IMR-90 (cell line): ENCODE results near the gene TFAP2C. TPM values are rescaled to one million over a fixed set of nuclear protein-coding genes. Genes with fewer than 3 reads are reported as not detected.

ENCODE experiments used
- ATAC-seq: fragments of 200-7000 bp; cut with Tn5 transposase; 2 replicates; pipeline ENCODE4 v1.9.1; 2020; ENCODE audit warnings: low read depth, mild to moderate bottlenecking, moderate library complexity
- BruUV-seq: library from RNA; stranded (reverse); fragments of 400-500 nt; replicated peaks from 2 replicates; lab custom pipeline; 2021; lab: Mats Ljungman, UMichigan
- CTCF ChIA-PET: fragments of 300-600 bp; formaldehyde crosslinking; extraction: SDS; loops from one replicate; lab custom pipeline; 2021; ENCODE audit warnings: antibody characterized with exemption; lab: Yijun Ruan, JAX
- POLR2A ChIA-PET: fragments of 300-600 bp; sonication (Branson Sonifier 250); formaldehyde crosslinking; loops from one replicate; lab custom pipeline; 2022; ENCODE audit warnings: antibody characterized with exemption; ENCODE audit not compliant: unreplicated experiment; lab: Charles Lee
- DNase-seq: peaks from one replicate; pipeline ENCODE4 v3.0.0; 2013
- H2AFZ ChIP-seq: replicated peaks from 2 replicates; pipeline ENCODE3; 2013; ENCODE audit warnings: low read length, mild to moderate bottlenecking; ENCODE audit not compliant: poor library complexity
- H2AK5ac ChIP-seq: 2 replicates; pipeline ENCODE4 v1.6.1; 2013; ENCODE audit warnings: low read depth, low read length, inconsistent platforms
- H2AK9ac ChIP-seq: replicated peaks from 2 replicates; pipeline ENCODE3; 2013; ENCODE audit warnings: mild to moderate bottlenecking, low read depth, low read length, moderate library complexity; ENCODE audit not compliant: poor library complexity
- H2BK120ac ChIP-seq: 2 replicates; pipeline ENCODE4 v1.6.1; 2013; ENCODE audit warnings: low read depth, low read length, inconsistent platforms
- H2BK15ac ChIP-seq: 3 replicates; pipeline ENCODE4 v1.6.1; 2013; ENCODE audit warnings: low read depth, low read length, inconsistent platforms
- H2BK20ac ChIP-seq: 2 replicates; pipeline ENCODE4 v1.6.1; 2013; ENCODE audit warnings: low read depth, mild to moderate bottlenecking, inconsistent platforms, low read length, moderate library complexity
- H2BK5ac ChIP-seq: 2 replicates; pipeline ENCODE4 v1.6.1; 2013; ENCODE audit warnings: mild to moderate bottlenecking, low read depth, low read length, inconsistent platforms; ENCODE audit not compliant: poor library complexity, severe bottlenecking
- H3K14ac ChIP-seq: replicated peaks from 2 replicates; pipeline ENCODE4 v1.6.1; 2013; ENCODE audit warnings: low read depth, low read length, inconsistent platforms
- H3K18ac ChIP-seq: 2 replicates; pipeline ENCODE4 v1.6.1; 2013; ENCODE audit warnings: low read depth, low read length, control low read depth
- H3K23ac ChIP-seq: 2 replicates; pipeline ENCODE4 v1.6.1; 2013; ENCODE audit warnings: low read depth, low read length, inconsistent platforms
- H3K27ac ChIP-seq: 2 replicates; pipeline ENCODE4 v1.5.1; 2013; ENCODE audit warnings: mild to moderate bottlenecking, control low read depth, low read length; ENCODE audit not compliant: insufficient read depth
- H3K27me3 ChIP-seq: 2 replicates; pipeline ENCODE4 v1.6.1; 2013; ENCODE audit warnings: low read length; ENCODE audit not compliant: control insufficient read depth, insufficient read depth
- H3K36me3 ChIP-seq: 2 replicates; pipeline ENCODE4 v1.6.1; 2013; ENCODE audit warnings: low read length, mixed read lengths; ENCODE audit not compliant: control insufficient read depth, insufficient read depth
- H3K4ac ChIP-seq: 2 replicates; pipeline ENCODE4 v1.6.1; 2013; ENCODE audit warnings: low read depth, low read length, inconsistent platforms
- H3K4me1 ChIP-seq: 2 replicates; pipeline ENCODE4 v1.6.1; 2013; ENCODE audit warnings: low read length, mixed read lengths; ENCODE audit not compliant: control insufficient read depth, insufficient read depth
- H3K4me2 ChIP-seq: 2 replicates; pipeline ENCODE4 v1.6.1; 2013; ENCODE audit warnings: low read depth, mild to moderate bottlenecking, control low read depth, low read length, moderate library complexity
- H3K4me3 ChIP-seq: 2 replicates; pipeline ENCODE4 v1.5.1; 2013; ENCODE audit warnings: low read depth, mild to moderate bottlenecking, control low read depth, low read length, moderate library complexity; ENCODE audit not compliant: insufficient read depth
- H3K56ac ChIP-seq: 2 replicates; pipeline ENCODE4 v1.6.1; 2013; ENCODE audit warnings: low read length, inconsistent platforms; ENCODE audit not compliant: insufficient read depth; ENCODE audit errors: extremely low read depth
- H3K79me1 ChIP-seq, 2 experiments: 2 replicates each; pipeline ENCODE4 v1.6.1; 2013; ENCODE audit warnings: low read length in 2 of 2, inconsistent platforms in 1 of 2, low read depth in 1 of 2
- H3K9ac ChIP-seq: 2 replicates; pipeline ENCODE4 v1.6.1; 2013; ENCODE audit warnings: low read depth, low read length, control low read depth
- H3K9me1 ChIP-seq: 2 replicates; pipeline ENCODE4 v1.6.1; 2013; ENCODE audit warnings: low read length, inconsistent platforms; ENCODE audit not compliant: insufficient read depth
- H3K9me3 ChIP-seq: 2 replicates; pipeline ENCODE4 v1.6.1; 2013; ENCODE audit warnings: low read length; ENCODE audit not compliant: control insufficient read depth, insufficient read depth
- H4K20me1 ChIP-seq: 2 replicates; pipeline ENCODE4 v1.6.1; 2013; ENCODE audit warnings: low read length, inconsistent platforms; ENCODE audit not compliant: insufficient read depth
- H4K5ac ChIP-seq: 2 replicates; pipeline ENCODE4 v1.6.1; 2013; ENCODE audit warnings: mild to moderate bottlenecking, low read depth, low read length, control low read depth
- H4K8ac ChIP-seq, 2 experiments: 2 replicates each; pipeline ENCODE4 v1.6.1; 2013; ENCODE audit warnings: low read depth in 2 of 2, low read length in 2 of 2, control low read depth in 1 of 2, inconsistent platforms in 1 of 2
- H4K91ac ChIP-seq: 2 replicates; pipeline ENCODE4 v1.6.1; 2013; ENCODE audit warnings: low read depth, low read length, inconsistent platforms; ENCODE audit not compliant: insufficient read depth
- BHLHE40 ChIP-seq: fragments of 150-350 bp; IDR thresholded peaks from 2 replicates; pipeline ENCODE4 v1.6.1; 2016; ENCODE audit warnings: mild to moderate bottlenecking, low read depth, low read length
- CEBPB ChIP-seq: IDR thresholded peaks from 2 replicates; pipeline ENCODE4 v1.6.1; 2012; ENCODE audit warnings: low read depth, low read length, improper control_type of control experiment
- CHD1 ChIP-seq: IDR thresholded peaks from 2 replicates; pipeline ENCODE4 v1.6.1; 2012; ENCODE audit warnings: low read depth, low read length, improper control_type of control experiment
- CTCF ChIP-seq: conservative IDR thresholded peaks from 2 replicates; pipeline ENCODE4 v1.5.1; 2012; ENCODE audit warnings: mild to moderate bottlenecking, low read depth, low read length, improper control_type of control experiment
- ELK1 ChIP-seq: fragments of 150-350 bp; IDR thresholded peaks from 2 replicates; pipeline ENCODE4 v1.6.1; 2016; ENCODE audit warnings: low read depth, mild to moderate bottlenecking, low read length, moderate library complexity, borderline replicate concordance
- FOS ChIP-seq: fragments of 150-350 bp; IDR thresholded peaks from 2 replicates; pipeline ENCODE4 v1.6.1; 2016; ENCODE audit warnings: low read depth, low read length
- MAFK ChIP-seq: IDR thresholded peaks from 2 replicates; pipeline ENCODE4 v1.6.1; 2012; ENCODE audit warnings: low read depth, low read length, improper control_type of control experiment
- MAZ ChIP-seq: IDR thresholded peaks from 2 replicates; pipeline ENCODE4 v1.6.1; 2012; ENCODE audit warnings: low read depth, mild to moderate bottlenecking, low read length, improper control_type of control experiment, moderate library complexity, borderline replicate concordance
- MXI1 ChIP-seq: IDR thresholded peaks from 2 replicates; pipeline ENCODE4 v1.6.1; 2012; ENCODE audit warnings: low read depth, mild to moderate bottlenecking, low read length, moderate library complexity, borderline replicate concordance
- NFE2L2 ChIP-seq: fragments of 150-350 bp; IDR thresholded peaks from 2 replicates; pipeline ENCODE4 v1.6.1; 2016; ENCODE audit warnings: low read depth, mild to moderate bottlenecking, low read length
- POLR2A ChIP-seq: IDR thresholded peaks from 2 replicates; pipeline ENCODE4 v1.6.1; 2012; ENCODE audit warnings: mild to moderate bottlenecking, low read depth, low read length
- RAD21 ChIP-seq: IDR thresholded peaks from 2 replicates; pipeline ENCODE4 v1.6.1; 2012; ENCODE audit warnings: low read length, improper control_type of control experiment
- RCOR1 ChIP-seq: IDR thresholded peaks from 2 replicates; pipeline ENCODE4 v1.6.1; 2012; ENCODE audit warnings: mild to moderate bottlenecking, low read length, improper control_type of control experiment; ENCODE audit not compliant: insufficient replicate concordance
- RFX5 ChIP-seq: IDR thresholded peaks from 2 replicates; pipeline ENCODE4 v1.8.0; 2012; ENCODE audit warnings: low read depth, mild to moderate bottlenecking, low read length, moderate library complexity
- SMC3 ChIP-seq: fragments of 150-350 bp; IDR thresholded peaks from 2 replicates; pipeline ENCODE4 v1.6.1; 2016; ENCODE audit warnings: low read depth, mild to moderate bottlenecking, antibody characterized with exemption, low read length, moderate library complexity
- WGBS, 2 experiments: methylation state at CpG; one replicate each; pipeline versions ENCODE4 v1.1.5 to v1.1.7; 2013; ENCODE audit warnings: missing lambda C conversion rate in 2 of 2; ENCODE audit not compliant: insufficient read length in 1 of 2; ENCODE audit errors: extremely low coverage in 2 of 2; 5-methylcytosine and 5-hydroxymethylcytosine counted together
- dilution Hi-C: fragments of 300-500 bp; cut with HindIII; formaldehyde crosslinking; loops from one replicate; pipeline ENCODE4 v1.14.3; 2018; ENCODE audit warnings: low sequenced_read_pairs; ENCODE audit not compliant: unreplicated experiment
- in situ Hi-C: fragments of 300-500 bp; cut with MboI; formaldehyde crosslinking; loops from 3 replicates; pipeline ENCODE4 v1.14.3; 2019; ENCODE audit warnings: low sequenced_read_pairs, inconsistent platforms, mixed read lengths
- intact Hi-C: fragments of 100-400 bp; cut with micrococcal nuclease; formaldehyde crosslinking; loops from 2 replicates; pipeline ENCODE4 v1.10.0; 2022
- polyA plus RNA-seq, 3 experiments: library from polyadenylated mRNA; depleted of rRNA; stranded (reverse); fragments of >200 nt; gene quantifications; 2 replicates each; pipeline ENCODE4 v1.2.3, GENCODE V29; 2012; ENCODE audit warnings: low replicate concordance in 1 of 3
- total RNA-seq: library from RNA; depleted of rRNA; stranded (reverse); fragments of >200 nt; gene quantifications from 2 replicates; pipeline ENCODE4 v1.2.3, GENCODE V29; 2012
- TF ChIP-seq, protein P1 (sequence below): fragments of 150-350 bp; IDR thresholded peaks from 2 replicates; pipeline ENCODE4 v1.6.1; 2017; ENCODE audit warnings: mild to moderate bottlenecking, antibody characterized with exemption, low read length, low read depth

The TFAP2C gene
- total and polyA plus RNA-seq, 2 of the 4 experiments (the other 2 are of a cell fraction): under 0.01 to 0.05 TPM

- no peak overlapping the region for H2BK5ac ChIP-seq
- dilution Hi-C loops (no loop called here), intact Hi-C loops (no loop called here), in situ Hi-C loops (no loop called here)
- CTCF ChIA-PET: no interaction called here
- no peak overlapping the region for H2BK15ac ChIP-seq
- H3K23ac ChIP-seq: no peak overlapping the region
- H3K4ac ChIP-seq: no peak overlapping the region
- H3K4me1 ChIP-seq: no peaks in the 10 kb centered on the region
- H2AK5ac ChIP-seq: no peak overlapping the region
- no peak overlapping the region for H3K56ac ChIP-seq
- ATAC-seq (no peak), DNase-seq (no peak)
- H4K8ac ChIP-seq: no peak overlapping the region
- no peak overlapping the region for H3K14ac ChIP-seq
- no peaks in the 10 kb centered on the region for H3K36me3 ChIP-seq
- H3K9ac ChIP-seq: no peak overlapping the region
- WGBS, 2 experiments: no CpG with 5 or more reads among the region's 10 CpGs
- H4K5ac ChIP-seq: no peak overlapping the region
- no peak overlapping the region for H2BK120ac ChIP-seq
- no peak overlapping the region for H3K18ac ChIP-seq
- no peaks in the 10 kb centered on the region for H3K79me1 ChIP-seq
- TF ChIP-seq FOS: no peak
- no peak for TF ChIP-seq CHD1
- TF ChIP-seq POLR2A: no peak
- no peak for TF ChIP-seq RCOR1
- no peak for TF ChIP-seq MXI1
- no peak for TF ChIP-seq MAFK
- TF ChIP-seq CEBPB: no peak
- TF ChIP-seq NFE2L2: no peak
- TF ChIP-seq BHLHE40: no peak
- TF ChIP-seq CTCF: no peak
- TF ChIP-seq SMC3: no peak
- TF ChIP-seq MAZ: no peak
- no peak for TF ChIP-seq RFX5
- TF ChIP-seq, protein P1, sequence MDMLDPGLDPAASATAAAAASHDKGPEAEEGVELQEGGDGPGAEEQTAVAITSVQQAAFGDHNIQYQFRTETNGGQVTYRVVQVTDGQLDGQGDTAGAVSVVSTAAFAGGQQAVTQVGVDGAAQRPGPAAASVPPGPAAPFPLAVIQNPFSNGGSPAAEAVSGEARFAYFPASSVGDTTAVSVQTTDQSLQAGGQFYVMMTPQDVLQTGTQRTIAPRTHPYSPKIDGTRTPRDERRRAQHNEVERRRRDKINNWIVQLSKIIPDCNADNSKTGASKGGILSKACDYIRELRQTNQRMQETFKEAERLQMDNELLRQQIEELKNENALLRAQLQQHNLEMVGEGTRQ: no peak
- TF ChIP-seq ELK1: no peak
- no peak for TF ChIP-seq RAD21
- H2BK20ac ChIP-seq: no peak overlapping the region
- POLR2A ChIA-PET: no interaction called here
- H3K4me2 ChIP-seq: no peak overlapping the region
- no peak overlapping the region for H3K4me3 ChIP-seq
- H2AFZ ChIP-seq: no peak overlapping the region
- no peaks in the 10 kb centered on the region for H4K20me1 ChIP-seq
- no peak overlapping the region for H3K27ac ChIP-seq
- H2AK9ac ChIP-seq: no peak overlapping the region
- no peaks in the 10 kb centered on the region for H3K9me1 ChIP-seq
- no peaks in the 10 kb centered on the region for H3K9me3 ChIP-seq
- BruUV-seq: no TSS peak
- no peak overlapping the region for H4K91ac ChIP-seq
- no peaks in the 10 kb centered on the region for H3K27me3 ChIP-seq
Measured at GRCh38 chr20:56604673-56605072, 24.4 kb upstream of the TFAP2C start.
